ENCODE measurements around the gene ADRB1.

ADRB1 gene

DNA sequence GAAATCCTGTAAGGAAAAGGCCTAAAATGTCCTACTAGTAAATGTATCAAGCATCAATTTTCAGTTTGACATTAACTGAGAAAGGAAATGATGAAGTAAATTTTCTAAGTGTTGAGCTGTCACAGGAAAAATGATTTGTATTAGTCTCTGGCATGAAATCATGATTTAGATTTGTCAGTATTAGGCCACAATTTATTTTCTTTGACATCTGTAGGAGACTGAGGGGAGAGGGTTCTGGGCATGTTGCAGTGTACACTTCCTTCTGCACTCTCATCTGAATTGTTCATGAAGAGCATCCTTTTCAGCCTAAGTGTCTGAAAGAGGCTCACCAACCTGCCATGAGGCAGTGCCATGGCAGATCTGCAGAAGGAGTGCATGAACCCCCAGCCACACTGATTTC lies 15.9 kb downstream of the ADRB1 start:
- Mint-ChIP-seq H3K4me3 (no peak overlapping the region), H3K4me1 (ENCODE audit: low read depth) (peaks cover 7% of the 10 kb centered on the region), H3K9me3 (ENCODE audit: low read depth) (no peaks in the 10 kb centered on the region), H3K27ac (no peak overlapping the region), H3K36me3 (no peaks in the 10 kb centered on the region), H3K27me3 (peaks cover 6% of the 10 kb centered on the region)

DNA sequence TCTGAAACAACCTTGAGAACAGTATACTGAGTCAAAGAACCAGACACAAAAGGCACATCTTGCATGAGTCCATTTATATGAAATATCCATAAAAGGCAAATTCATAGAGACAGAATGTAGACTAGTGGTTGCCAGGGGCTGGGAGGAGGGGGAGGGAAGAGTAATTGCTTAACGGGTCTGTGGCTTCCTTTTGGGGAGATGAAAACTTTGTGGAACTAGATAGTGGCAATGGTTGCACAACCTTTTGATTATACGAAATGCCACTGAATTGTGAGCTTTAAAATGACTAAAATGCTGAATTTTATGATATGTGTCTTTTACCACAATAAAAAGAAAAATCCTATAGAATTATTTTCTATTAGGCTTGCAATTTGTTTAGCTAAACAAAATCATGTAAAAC lies 16.8 kb downstream of the ADRB1 start:
- Mint-ChIP-seq H3K27ac (no peak overlapping the region), H3K27me3 (peaks cover 4% of the 10 kb centered on the region), H3K36me3 (no peaks in the 10 kb centered on the region), H3K9me3 (ENCODE audit: low read depth) (no peaks in the 10 kb centered on the region), H3K4me1 (ENCODE audit: low read depth) (peaks cover 7% of the 10 kb centered on the region), H3K4me3 (no peak overlapping the region)

DNA sequence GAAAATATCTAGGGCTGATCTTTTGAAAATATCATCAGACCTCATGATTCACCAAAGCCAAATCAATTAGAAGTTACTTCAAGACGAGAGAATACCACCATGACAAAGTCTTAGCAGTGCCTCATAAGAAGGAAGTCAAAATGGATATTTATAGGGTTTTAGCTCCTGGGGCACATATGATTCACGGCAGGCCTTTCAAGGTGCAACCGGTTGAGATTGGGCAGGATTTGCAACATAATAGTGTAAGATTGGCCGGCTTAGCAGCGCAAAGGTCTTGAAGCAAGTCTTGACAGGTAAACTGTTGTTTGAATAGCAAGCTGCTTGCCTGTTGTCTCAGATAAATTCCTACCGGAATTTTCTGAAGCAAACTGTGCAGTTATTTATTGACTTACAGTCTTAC lies 17.5 kb downstream of the ADRB1 start:
- peaks cover 7% of the 10 kb centered on the region for H3K4me1 Mint-ChIP-seq (ENCODE audit: low read depth)
- H3K9me3 Mint-ChIP-seq (ENCODE audit: low read depth): no peaks in the 10 kb centered on the region
- H3K27me3 Mint-ChIP-seq: peaks cover 4% of the 10 kb centered on the region
- H3K4me3 Mint-ChIP-seq: no peak overlapping the region
- H3K27ac Mint-ChIP-seq: no peak overlapping the region
- no peaks in the 10 kb centered on the region for H3K36me3 Mint-ChIP-seq

DNA sequence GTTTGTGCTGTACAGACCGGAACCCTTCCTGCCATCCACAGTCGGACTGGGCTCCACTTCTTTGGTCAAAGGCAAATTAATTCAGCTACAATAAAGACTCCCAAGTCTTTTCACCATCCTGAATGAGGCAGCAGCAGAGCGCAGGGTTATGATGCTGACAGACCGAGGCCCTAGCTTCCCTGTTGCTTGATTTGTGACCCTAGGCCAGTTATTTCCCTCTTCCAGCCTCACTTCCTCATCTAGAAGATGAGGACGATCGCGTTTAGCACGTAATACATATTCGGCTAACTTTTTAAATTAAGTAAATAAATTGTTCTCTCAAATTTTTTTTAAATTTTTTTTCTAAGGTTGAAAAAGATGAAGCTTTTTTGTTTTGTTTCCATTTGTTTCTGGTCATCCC lies 18.1 kb downstream of the ADRB1 start:
- no peaks in the 10 kb centered on the region for H3K9me3 Mint-ChIP-seq (ENCODE audit: low read depth)

DNA sequence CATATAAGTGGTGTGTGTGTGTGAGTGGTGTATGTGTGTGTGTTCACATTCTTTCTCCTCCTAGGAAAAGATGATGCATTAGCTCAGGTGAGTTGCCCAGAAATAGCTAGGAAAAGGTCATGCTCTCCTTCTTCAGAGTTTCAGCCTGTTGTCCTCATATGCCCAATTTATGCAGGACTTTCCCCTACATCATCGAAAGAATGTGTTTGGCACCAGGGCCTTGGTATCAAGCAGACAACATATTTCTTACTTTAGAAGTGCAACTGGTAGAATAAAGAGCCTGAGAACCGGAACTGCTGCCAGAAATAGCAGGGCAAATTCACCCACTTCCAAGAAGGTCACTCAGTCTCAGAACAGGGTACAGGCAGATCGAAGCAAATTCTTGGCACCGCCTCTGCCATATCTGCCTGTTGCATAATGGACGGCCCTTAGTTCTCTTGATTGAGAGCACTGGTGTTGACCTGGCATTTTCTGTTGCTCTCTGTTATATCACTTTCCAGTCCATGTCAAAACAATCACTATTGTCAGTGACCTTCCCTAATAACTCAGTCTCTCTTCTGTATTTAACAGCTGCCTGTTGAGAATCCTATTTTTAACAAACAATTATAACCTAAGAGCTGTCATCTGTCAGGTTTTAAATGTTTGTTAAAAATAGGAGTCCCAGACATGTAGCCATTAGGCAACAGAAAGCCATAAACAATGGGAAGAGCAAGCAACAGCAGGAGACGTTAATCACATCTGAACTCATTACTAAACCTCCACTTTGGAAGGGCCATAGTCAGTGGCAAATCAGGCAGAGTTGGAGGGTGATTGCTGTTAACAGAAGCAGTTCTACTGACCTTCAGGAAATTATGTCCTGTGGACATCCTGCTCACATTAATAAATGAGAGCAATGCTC lies 20.7 kb downstream of the ADRB1 start:
- H3K27me3 Mint-ChIP-seq: peaks cover 6% of the 10 kb centered on the region
- H3K27ac Mint-ChIP-seq: no peak overlapping the region
- peaks cover 17% of the 10 kb centered on the region for H3K4me1 Mint-ChIP-seq (ENCODE audit: low read depth)
- no peaks in the 10 kb centered on the region for H3K36me3 Mint-ChIP-seq
- no peaks in the 10 kb centered on the region for H3K9me3 Mint-ChIP-seq (ENCODE audit: low read depth)
- no peak overlapping the region for H3K4me3 Mint-ChIP-seq

More for the DNA sequence above, 18.1 kb downstream of the ADRB1 start:
- H3K4me3 Mint-ChIP-seq: no peak overlapping the region
- no peaks in the 10 kb centered on the region for H3K36me3 Mint-ChIP-seq
- H3K27ac Mint-ChIP-seq: no peak overlapping the region
- H3K4me1 Mint-ChIP-seq (ENCODE audit: low read depth): peaks cover 7% of the 10 kb centered on the region
- peaks cover 4% of the 10 kb centered on the region for H3K27me3 Mint-ChIP-seq

DNA sequence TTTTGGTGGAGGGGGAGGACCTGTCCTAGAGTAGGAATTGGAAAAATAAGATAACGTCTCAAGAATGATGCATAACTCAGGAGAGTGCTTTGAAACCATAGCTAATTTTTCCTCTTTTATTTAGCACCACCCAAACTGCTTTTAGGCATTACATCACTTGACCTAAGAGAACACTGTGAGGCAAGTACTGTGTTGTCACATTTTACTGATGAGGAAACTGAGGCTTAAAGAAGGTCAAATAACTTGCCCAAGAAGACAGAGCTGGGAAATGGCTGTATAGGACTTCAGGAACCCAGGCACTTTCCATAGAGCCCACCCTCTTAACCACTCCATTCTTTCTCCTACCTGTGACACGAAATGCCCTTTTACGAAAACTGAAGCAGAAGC lies 21.4 kb downstream of the ADRB1 start:
- H3K27me3 Mint-ChIP-seq: peaks cover 6% of the 10 kb centered on the region
- no peaks in the 10 kb centered on the region for H3K36me3 Mint-ChIP-seq
- H3K27ac Mint-ChIP-seq: no peak overlapping the region
- no peak overlapping the region for H3K4me3 Mint-ChIP-seq
- H3K9me3 Mint-ChIP-seq (ENCODE audit: low read depth): no peaks in the 10 kb centered on the region
- peaks cover 17% of the 10 kb centered on the region for H3K4me1 Mint-ChIP-seq (ENCODE audit: low read depth)

DNA sequence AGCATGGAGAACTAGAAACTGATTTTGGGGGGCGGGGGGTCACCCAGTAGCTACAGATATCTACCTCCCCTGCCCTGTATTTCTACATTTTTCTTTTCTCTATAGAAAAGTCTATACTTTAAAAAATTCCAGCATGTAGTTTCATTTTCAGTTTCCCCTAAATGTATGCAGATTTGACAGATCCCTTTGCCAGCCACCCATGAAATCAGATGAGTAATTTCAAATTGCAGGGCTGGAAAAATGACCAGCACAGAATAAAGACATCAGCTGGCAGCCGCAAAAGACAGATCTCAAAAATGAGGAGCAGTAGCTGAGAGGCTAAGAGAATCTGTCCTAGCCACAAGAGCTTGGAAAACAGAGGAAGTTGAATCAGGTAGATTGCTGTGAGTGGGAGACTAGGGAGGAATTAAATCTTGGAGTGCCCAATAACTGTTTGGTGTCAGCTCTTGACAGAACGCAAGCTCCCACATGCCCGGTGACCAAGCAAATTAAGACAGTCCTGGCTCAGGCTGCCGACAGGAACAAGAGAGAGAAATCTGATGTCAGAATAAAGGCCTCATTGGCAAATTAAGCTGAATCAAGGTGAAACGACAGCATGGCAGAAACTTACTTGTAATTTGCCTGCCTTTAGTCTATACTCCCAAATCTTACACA lies 24.5 kb downstream of the ADRB1 start:
- H3K27ac Mint-ChIP-seq: no peak overlapping the region
- H3K9me3 Mint-ChIP-seq (ENCODE audit: low read depth): no peaks in the 10 kb centered on the region
- no peak overlapping the region for H3K4me3 Mint-ChIP-seq

DNA sequence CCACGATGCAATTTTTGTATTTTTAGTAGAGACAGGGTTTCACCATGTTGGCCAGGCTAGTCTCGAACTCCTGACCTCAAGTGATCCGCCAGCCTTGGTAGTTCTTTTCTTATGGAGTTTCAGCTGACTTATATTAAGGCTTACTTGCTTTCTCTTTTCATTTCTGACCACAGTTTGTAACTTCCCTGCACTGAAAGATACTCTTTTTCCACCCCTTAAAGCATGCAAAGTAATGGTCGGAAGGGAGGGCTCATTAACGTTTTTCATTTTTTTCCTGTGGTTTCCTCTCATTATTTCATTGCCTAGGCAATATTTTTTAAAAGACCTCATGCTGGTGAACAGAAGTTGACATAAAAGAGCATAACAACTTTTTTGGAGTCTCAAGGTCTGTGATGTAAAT lies 27.0 kb downstream of the ADRB1 start:
- Mint-ChIP-seq H3K4me3 (no peak overlapping the region), H3K9me3 (ENCODE audit: low read depth) (no peaks in the 10 kb centered on the region)

More for the DNA sequence above, 24.5 kb downstream of the ADRB1 start:
- Mint-ChIP-seq H3K36me3 (no peaks in the 10 kb centered on the region), H3K4me1 (ENCODE audit: low read depth) (peaks cover 12% of the 10 kb centered on the region), H3K27me3 (peaks cover 2% of the 10 kb centered on the region)

DNA sequence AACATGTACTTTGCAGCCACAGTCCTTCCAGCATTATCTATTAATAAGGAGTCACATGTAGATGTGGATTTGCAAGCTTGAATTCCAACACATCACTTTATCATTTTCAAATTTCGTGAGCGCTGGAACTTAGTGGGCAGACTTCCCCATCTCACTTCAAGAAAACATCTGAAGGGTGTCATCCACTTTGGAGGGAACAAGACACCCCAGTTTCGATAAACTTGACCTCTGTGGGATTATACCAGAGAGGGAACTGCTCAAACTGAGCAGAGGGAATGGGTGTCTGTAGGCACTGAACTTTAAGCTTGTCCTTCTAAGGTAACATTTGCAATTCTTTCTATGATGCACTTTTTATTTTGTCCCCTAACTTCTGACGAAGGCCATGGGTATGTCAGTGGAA lies 27.5 kb downstream of the ADRB1 start:
- Mint-ChIP-seq H3K36me3 (no peaks in the 10 kb centered on the region), H3K9me3 (ENCODE audit: low read depth) (no peaks in the 10 kb centered on the region), H3K27me3 (peaks cover 2% of the 10 kb centered on the region), H3K4me1 (ENCODE audit: low read depth) (peaks cover 20% of the 10 kb centered on the region), H3K27ac (no peak overlapping the region), H3K4me3 (no peak overlapping the region)

More for the DNA sequence above, 27.0 kb downstream of the ADRB1 start:
- no peaks in the 10 kb centered on the region for H3K36me3 Mint-ChIP-seq
- H3K4me1 Mint-ChIP-seq (ENCODE audit: low read depth): peaks cover 20% of the 10 kb centered on the region
- H3K27ac Mint-ChIP-seq: no peak overlapping the region
- peaks cover 2% of the 10 kb centered on the region for H3K27me3 Mint-ChIP-seq

DNA sequence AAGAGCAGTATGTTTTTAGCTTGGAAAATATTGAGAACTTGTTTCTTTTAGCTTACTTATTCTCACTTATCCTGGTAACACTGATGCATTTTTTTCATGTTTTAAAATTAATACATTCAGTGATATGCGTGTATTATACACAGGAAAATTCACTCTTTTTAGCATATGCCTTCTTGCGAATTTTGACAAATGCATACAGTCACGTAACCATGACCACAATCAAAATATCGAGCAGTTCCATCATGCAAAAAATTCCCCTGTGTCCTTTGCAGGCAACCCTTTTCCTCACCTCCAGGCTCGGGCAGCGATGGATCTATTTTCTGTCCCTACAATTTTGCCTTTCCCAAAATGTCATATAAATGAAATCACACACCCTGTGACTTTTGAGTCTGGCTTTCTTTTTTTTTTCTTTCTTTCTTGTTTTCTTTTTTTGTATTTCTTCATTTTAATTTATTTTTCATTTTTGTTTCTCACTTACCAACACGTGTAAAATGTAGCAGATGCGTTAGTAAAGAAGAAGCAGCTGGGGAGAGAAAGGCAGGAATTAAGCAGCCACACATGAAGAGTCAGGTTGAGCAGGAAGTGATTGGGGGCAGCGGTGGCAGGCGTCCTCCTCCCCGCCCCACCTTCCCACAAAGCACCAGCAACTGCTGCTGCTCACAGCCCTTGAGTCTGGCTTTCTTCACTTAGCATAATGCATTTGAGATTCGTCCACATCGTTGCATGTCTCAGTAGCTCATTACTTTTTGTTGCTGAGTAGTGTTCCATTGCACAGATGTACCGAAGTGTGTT lies 29.9 kb downstream of the ADRB1 start:
- Mint-ChIP-seq H3K4me1 (ENCODE audit: low read depth) (peaks cover 11% of the 10 kb centered on the region), H3K27me3 (peaks cover 2% of the 10 kb centered on the region), H3K9me3 (ENCODE audit: low read depth) (no peaks in the 10 kb centered on the region), H3K27ac (no peak overlapping the region), H3K36me3 (no peaks in the 10 kb centered on the region), H3K4me3 (no peak overlapping the region)

DNA sequence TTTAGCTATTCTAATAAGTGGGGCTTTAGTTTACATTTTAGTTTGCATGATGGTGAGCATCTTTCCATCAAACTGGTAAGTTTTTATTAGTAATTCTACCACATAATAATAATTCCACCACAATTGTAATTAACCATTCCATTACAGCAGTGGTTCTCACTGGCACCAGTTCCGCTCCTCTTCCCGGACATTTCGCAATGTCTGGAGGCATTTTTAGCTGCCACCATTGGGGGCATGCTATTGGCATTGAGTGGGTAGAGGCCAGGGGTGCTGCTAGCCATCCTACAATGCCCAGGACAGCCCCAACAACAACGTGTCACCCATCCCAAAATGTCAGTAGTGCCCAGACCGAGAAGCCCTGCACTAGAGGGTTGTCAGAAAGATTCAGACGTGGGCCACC lies 31.4 kb downstream of the ADRB1 start:
- Mint-ChIP-seq H3K27ac (no peak overlapping the region), H3K36me3 (no peaks in the 10 kb centered on the region), H3K4me3 (no peak overlapping the region), H3K9me3 (ENCODE audit: low read depth) (no peaks in the 10 kb centered on the region), H3K4me1 (ENCODE audit: low read depth) (peaks cover 10% of the 10 kb centered on the region), H3K27me3 (peaks cover 2% of the 10 kb centered on the region)

DNA sequence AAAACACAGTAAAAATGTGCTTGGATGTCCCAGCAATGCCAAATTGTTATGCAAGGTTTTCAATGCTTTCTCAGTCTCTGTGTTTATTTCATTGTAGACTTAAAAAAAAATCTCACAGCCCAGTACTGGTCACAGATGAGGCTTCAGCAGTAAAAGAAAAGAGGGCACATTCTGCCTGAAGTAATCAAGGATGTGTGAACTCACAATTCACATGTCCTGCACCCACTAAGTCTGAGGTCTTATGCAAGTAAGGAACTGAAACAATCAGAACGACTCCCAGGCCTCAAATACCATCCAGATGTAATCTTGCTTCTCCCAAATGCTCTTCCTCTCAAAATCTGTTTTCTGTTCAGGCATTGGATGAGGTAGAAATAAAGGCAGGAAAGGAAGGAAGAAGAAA lies 33.7 kb downstream of the ADRB1 start:
- no peak overlapping the region for H3K4me3 Mint-ChIP-seq
- no peaks in the 10 kb centered on the region for H3K36me3 Mint-ChIP-seq
- peaks cover 8% of the 10 kb centered on the region for H3K4me1 Mint-ChIP-seq (ENCODE audit: low read depth)
- H3K27ac Mint-ChIP-seq: no peak overlapping the region
- peaks cover 2% of the 10 kb centered on the region for H3K27me3 Mint-ChIP-seq
- no peaks in the 10 kb centered on the region for H3K9me3 Mint-ChIP-seq (ENCODE audit: low read depth)

DNA sequence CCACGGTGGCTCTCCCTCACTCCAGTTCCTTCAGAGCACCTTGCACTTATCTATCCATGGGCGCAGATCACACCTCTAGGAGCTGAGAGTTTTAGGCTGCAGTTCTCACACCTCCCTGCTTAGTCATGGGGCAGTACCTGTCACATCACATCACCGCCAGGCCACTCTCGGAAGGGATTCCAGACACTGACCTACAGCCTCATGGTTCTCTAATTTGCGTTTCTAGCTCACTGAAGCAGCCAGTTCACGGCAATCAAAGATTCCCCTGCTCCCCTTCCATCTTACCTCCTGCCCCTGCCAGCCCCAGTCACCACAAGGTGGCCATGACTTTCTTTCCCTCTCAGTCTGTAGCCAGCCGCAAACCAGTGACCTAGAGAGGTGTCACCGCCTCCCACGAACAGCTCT lies 34.2 kb downstream of the ADRB1 start:
- Mint-ChIP-seq H3K36me3 (no peaks in the 10 kb centered on the region), H3K27ac (no peak overlapping the region), H3K4me3 (no peak overlapping the region)

DNA sequence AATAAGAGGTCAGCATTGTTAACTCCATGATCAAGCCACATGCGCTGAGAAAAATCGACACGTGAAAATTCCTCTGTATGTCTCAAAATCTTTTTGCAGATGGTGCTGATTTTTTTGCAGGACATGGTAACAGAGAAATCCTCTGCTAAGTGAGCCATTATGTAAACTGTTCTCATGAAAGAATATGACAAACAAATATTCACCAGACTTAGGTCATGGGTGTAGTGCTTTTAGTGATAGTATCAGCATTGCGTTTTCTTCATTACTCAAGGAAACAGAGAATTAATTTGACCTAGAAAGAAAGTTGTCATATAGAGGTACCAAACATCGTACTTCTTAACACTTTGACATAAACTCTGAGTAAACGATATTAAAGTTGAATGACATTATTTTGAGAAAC lies 34.7 kb downstream of the ADRB1 start:
- peaks cover 2% of the 10 kb centered on the region for H3K27me3 Mint-ChIP-seq
- peaks cover 8% of the 10 kb centered on the region for H3K4me1 Mint-ChIP-seq (ENCODE audit: low read depth)
- no peak overlapping the region for H3K4me3 Mint-ChIP-seq
- no peaks in the 10 kb centered on the region for H3K36me3 Mint-ChIP-seq
- no peak overlapping the region for H3K27ac Mint-ChIP-seq
- no peaks in the 10 kb centered on the region for H3K9me3 Mint-ChIP-seq (ENCODE audit: low read depth)

More for the DNA sequence above, 34.2 kb downstream of the ADRB1 start:
- Mint-ChIP-seq H3K27me3 (peaks cover 2% of the 10 kb centered on the region), H3K4me1 (ENCODE audit: low read depth) (peaks cover 8% of the 10 kb centered on the region), H3K9me3 (ENCODE audit: low read depth) (no peaks in the 10 kb centered on the region)

DNA sequence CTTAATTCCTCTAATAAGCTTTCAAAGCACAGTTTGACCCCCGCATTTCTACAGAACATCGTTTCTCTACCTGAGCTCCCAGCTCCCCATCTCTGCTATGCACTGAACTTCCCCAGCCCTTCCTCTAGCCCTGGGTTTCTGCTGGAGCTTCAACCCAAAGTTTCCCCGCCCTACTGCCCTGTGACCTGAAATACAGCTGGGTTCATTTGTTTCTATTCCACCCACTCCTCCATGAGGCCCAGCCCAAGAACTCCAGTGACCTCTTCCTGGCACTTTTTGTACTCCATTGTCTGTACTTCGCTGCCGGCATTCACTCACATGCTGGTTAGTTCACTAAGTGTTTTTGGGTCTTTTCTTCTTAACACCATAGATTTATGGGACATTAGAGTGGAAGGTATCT lies 35.8 kb downstream of the ADRB1 start:
- no peaks in the 10 kb centered on the region for H3K9me3 Mint-ChIP-seq (ENCODE audit: low read depth)
- H3K4me3 Mint-ChIP-seq: no peak overlapping the region
- no peaks in the 10 kb centered on the region for H3K4me1 Mint-ChIP-seq (ENCODE audit: low read depth)
- H3K27ac Mint-ChIP-seq: no peak overlapping the region
- H3K36me3 Mint-ChIP-seq: no peaks in the 10 kb centered on the region
- peaks cover 2% of the 10 kb centered on the region for H3K27me3 Mint-ChIP-seq
